ENCODE measurements around the gene DENND2A.

DENND2A gene

GRCh38 chr7:140605337-140605736, 35.3 kb downstream of the DENND2A start:
- Histone ChIP-seq H2AFZ (ENCODE audit: low read depth) (no peak overlapping the region), H3K9ac (no peak overlapping the region), H3K4me1 (ENCODE audit: low read depth, poor library complexity, severe bottlenecking) (no peaks in the 10 kb centered on the region), H3K4me3 (IDR thresholded peaks at IDR 0.05; ENCODE audit: insufficient read depth, low read depth, low read length) (no peak overlapping the region), H3K79me2 (ENCODE audit: insufficient read depth, low read depth) (no peaks in the 10 kb centered on the region), H3K27me3 (ENCODE audit: insufficient read depth, low read depth) (no peaks in the 10 kb centered on the region), H3K36me3 (ENCODE audit: insufficient read depth) (no peaks in the 10 kb centered on the region), H4K20me1 (ENCODE audit: insufficient read depth) (no peaks in the 10 kb centered on the region), H3K27ac (no peak overlapping the region), H3K4me2 (no peak overlapping the region)
- no peak for TF ChIP-seq CTCF (conservative IDR thresholded peaks at IDR 0.05; ENCODE audit: low read depth, low read length)

GRCh38 chr7:140604760-140605159, 35.9 kb downstream of the DENND2A start:
- H3K4me1 ChIP-seq (ENCODE audit: low read depth, poor library complexity, severe bottlenecking) = no peaks in the 10 kb centered on the region
- no peaks in the 10 kb centered on the region for H3K36me3 ChIP-seq (ENCODE audit: insufficient read depth)
- no peak overlapping the region for H3K9ac ChIP-seq
- TF ChIP-seq CTCF (conservative IDR thresholded peaks at IDR 0.05; ENCODE audit: low read depth, low read length) = no peak
- no peaks in the 10 kb centered on the region for H4K20me1 ChIP-seq (ENCODE audit: insufficient read depth)
- no peak overlapping the region for H3K4me2 ChIP-seq
- H3K27me3 ChIP-seq (ENCODE audit: insufficient read depth, low read depth) = no peaks in the 10 kb centered on the region
- H2AFZ ChIP-seq (ENCODE audit: low read depth) = no peak overlapping the region
- H3K79me2 ChIP-seq (ENCODE audit: insufficient read depth, low read depth) = no peaks in the 10 kb centered on the region
- no peak overlapping the region for H3K4me3 ChIP-seq (IDR thresholded peaks at IDR 0.05; ENCODE audit: insufficient read depth, low read depth, low read length)
- no peak overlapping the region for H3K27ac ChIP-seq

- Histone ChIP-seq H3K27me3 (ENCODE audit: insufficient read depth, low read depth) (no peaks in the 10 kb centered on the region), H3K4me1 (ENCODE audit: low read depth, poor library complexity, severe bottlenecking) (no peaks in the 10 kb centered on the region), H3K4me2 (no peak overlapping the region)
Observed at GRCh38 chr7:140604076-140604475, 36.5 kb downstream of the DENND2A start.

GRCh38 chr7:140601566-140602174, 38.9 kb downstream of the DENND2A start:
- Histone ChIP-seq H3K4me1 (ENCODE audit: low read depth, poor library complexity, severe bottlenecking) (no peaks in the 10 kb centered on the region), H2AFZ (ENCODE audit: low read depth) (no peak overlapping the region), H3K36me3 (ENCODE audit: insufficient read depth) (no peaks in the 10 kb centered on the region), H4K20me1 (ENCODE audit: insufficient read depth) (no peaks in the 10 kb centered on the region), H3K27me3 (ENCODE audit: insufficient read depth, low read depth) (no peaks in the 10 kb centered on the region), H3K4me2 (no peak overlapping the region), H3K9ac (no peak overlapping the region), H3K79me2 (ENCODE audit: insufficient read depth, low read depth) (no peaks in the 10 kb centered on the region), H3K4me3 (IDR thresholded peaks at IDR 0.05; ENCODE audit: insufficient read depth, low read depth, low read length) (no peak overlapping the region), H3K27ac (no peak overlapping the region)
- TF ChIP-seq CTCF (conservative IDR thresholded peaks at IDR 0.05; ENCODE audit: low read depth, low read length) = no peak

More at GRCh38 chr7:140604076-140604475, 36.5 kb downstream of the DENND2A start:
- Histone ChIP-seq H3K36me3 (ENCODE audit: insufficient read depth) (no peaks in the 10 kb centered on the region), H3K4me3 (IDR thresholded peaks at IDR 0.05; ENCODE audit: insufficient read depth, low read depth, low read length) (no peak overlapping the region), H2AFZ (ENCODE audit: low read depth) (no peak overlapping the region), H3K79me2 (ENCODE audit: insufficient read depth, low read depth) (no peaks in the 10 kb centered on the region), H3K27ac (no peak overlapping the region), H4K20me1 (ENCODE audit: insufficient read depth) (no peaks in the 10 kb centered on the region), H3K9ac (no peak overlapping the region)
- TF ChIP-seq CTCF (conservative IDR thresholded peaks at IDR 0.05; ENCODE audit: low read depth, low read length) = no peak

Measured in KMS-11 (cell line).